GM19324 (cell line): Measurements from ENCODE around the gene GNG4.
"Not testable (repeated sequence)": the region's sequence is repeated elsewhere in the genome, so short reads cannot be mapped to it uniquely, and the experiment has no call there.

Source experiments
- ATAC-seq: cut with Tn5 transposase; IDR thresholded peaks from one replicate; pipeline ENCODE4 v1.9.1; 2021; ENCODE audit warnings: mild to moderate bottlenecking, moderate library complexity; ENCODE audit not compliant: unreplicated experiment, low FRiP score

The GNG4 gene

GRCh38 chr1:235628316-235629005 is 21.1 kb downstream of the GNG4 start:
- ATAC-seq, result no peak

DNA sequence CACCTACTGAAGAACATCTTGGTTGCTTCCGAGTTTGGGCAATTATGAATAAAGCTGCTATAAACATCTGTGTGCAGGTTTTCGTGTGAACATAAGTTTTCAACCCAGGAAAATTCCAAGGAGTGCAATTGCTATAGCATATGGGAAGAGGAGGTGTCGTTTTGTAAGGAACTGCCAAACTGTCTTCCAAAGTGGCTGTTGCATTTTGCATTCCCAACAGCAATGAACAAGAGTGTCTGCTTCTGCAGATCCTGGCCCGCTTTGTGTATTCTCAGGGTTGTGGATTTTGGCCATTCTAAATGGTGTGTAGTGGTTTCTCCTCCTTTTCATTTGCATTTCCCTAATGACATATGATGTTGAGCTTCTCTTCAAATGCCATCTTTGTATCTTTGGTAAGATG is 23.8 kb downstream of the GNG4 start:
- no peak for ATAC-seq

- ATAC-seq, result no peak
Measured at GRCh38 chr1:235625340-235625739, 24.2 kb downstream of the GNG4 start.

GRCh38 chr1:235624721-235625333 is 24.8 kb downstream of the GNG4 start:
- no peak for ATAC-seq

DNA sequence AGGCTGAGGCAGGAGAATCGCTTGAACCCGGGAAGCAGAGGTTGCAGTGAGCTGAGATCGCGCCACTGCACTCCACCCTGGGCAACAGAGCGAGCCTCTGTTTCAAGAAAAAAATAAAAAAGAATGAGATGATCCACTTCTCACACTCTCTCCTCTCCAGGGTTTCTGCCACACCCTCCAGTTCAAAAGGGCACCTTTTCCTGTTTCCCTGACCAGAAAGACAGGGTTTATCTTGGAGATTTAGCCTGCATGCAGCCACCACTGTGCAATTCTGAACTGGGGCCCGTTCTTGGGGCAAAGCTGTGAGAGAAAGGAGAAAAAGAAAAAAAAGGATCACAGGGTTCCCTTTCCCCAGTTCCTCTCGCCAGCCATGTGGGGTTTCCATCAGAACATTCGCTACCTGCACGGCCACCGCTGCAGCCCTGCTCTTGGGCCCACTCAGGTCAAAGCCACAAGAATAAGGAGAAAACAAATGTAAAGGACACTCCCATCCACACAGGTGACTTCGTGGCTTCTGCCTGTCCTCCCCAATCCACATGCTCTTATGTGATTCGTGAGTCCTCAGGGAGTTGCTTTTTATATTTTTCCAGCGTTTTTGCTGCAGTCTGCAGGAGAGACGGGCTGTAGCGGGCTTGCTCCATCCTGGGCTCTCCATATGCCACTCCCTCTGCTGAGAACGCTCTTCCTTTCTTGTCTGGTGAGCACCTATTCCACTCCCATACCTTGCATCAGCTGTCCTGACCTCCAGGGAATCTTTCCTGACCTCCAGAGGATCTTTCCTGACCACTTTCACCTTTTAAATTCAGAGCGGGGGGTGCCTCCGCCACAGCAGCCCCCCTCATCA is 26.4 kb downstream of the GNG4 start:
- ATAC-seq, result no peak

DNA sequence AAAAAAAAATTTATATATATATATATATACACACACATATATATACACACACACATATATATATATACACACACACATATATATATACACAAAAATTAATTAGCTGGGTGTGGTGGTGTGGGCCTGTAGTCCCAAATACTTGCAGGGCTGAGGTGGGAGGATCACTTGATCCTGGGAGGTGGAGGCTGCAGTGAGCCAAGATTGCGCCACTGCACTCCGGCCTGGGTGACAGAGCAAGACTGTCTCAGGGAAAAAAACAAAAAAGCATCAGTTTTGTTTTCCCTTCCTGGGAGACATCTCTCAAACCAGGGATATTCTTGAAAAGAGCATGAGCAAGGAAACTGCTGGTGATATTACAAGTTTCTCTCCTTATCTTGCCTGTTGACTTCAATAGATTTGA is 30.4 kb downstream of the GNG4 start:
- not testable (repeated sequence) for ATAC-seq

- no peak for ATAC-seq
Measured at GRCh38 chr1:235617808-235618207, 31.8 kb downstream of the GNG4 start.

- no peak for ATAC-seq
Measured at GRCh38 chr1:235617140-235617539, 32.4 kb downstream of the GNG4 start.

DNA sequence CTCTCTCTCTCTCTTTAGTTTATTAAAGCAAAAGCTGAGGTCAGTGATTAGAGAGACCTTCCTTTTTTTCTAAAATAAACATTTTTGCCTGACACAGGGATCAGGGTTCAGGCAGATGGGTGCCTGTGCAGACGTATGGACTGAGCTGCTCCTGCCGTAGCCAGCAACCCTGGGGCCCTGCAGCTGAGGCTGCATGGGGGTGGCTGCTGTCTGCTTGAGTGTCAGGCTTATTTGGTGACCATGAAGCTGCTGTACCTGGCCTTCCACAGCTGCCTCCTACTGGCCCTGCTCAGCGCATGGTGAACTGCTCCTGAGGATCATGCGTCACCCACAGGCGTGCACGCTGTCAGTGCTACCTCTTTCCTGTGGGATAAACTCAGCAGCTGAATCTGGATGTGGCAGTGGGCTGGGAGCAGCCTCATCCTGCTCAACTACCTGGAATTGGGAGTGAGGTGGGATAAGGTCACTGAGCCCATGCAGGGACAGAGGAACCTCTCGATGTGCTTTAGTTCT is 35.1 kb downstream of the GNG4 start:
- ATAC-seq, result no peak

- no peak for ATAC-seq
Measured at GRCh38 chr1:235613602-235614001, 36.0 kb downstream of the GNG4 start.

DNA sequence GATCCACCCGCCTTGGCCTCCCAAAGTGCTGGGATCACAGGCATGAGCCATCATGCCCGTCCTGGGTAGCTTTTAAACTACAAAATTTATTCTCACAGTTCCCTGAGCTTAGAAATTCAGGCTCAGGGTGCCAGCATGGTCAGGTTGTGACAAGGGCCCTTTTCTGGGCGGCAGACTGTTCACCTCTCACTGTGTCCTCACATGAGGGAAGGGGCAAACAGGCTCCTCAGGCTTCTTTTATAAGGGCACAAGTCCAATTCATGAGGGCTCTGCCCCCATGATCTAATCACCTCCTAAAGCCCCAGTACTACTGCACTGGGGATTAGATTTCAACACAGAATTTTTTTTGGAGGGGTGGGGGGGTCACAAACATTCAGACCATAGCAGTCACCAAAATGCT is 36.8 kb downstream of the GNG4 start:
- no peak for ATAC-seq

DNA sequence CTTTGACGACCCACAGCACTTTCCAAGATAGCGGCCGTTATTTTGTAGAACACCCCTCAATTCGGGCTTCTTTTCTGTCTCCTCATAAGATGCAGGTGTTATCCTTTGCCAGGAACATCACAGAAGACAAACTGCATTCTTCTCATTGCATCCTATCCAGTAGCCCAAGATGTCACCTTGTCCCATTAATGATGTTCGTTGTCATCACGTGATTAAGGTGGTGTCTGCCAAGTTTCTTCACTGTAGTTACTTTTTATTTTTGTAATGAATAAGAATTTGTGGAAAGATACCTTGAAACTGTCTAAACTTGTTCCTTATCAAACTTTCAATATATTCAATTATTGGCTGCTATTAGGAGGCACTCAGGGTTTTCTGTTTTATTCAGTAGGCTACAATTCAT is 39.4 kb downstream of the GNG4 start:
- no peak for ATAC-seq

DNA sequence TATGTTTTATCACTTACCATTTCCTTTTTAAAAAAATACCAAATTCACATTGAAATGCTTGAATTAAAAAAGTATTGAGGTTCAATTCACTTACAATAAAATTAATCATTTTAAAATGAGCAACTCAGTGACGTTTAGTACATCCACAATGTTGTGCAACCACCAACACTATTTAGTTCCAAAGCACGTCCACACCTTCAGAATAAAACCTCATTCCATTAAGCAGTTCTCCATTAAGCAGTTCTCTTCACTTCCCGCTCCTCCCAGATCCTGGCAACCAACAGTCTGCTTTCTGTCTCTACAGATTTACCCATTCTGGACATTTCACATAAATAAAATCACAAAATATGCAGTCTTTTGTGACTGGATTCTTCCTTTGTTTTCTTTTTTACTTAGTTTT is 41.3 kb downstream of the GNG4 start:
- no peak for ATAC-seq

DNA sequence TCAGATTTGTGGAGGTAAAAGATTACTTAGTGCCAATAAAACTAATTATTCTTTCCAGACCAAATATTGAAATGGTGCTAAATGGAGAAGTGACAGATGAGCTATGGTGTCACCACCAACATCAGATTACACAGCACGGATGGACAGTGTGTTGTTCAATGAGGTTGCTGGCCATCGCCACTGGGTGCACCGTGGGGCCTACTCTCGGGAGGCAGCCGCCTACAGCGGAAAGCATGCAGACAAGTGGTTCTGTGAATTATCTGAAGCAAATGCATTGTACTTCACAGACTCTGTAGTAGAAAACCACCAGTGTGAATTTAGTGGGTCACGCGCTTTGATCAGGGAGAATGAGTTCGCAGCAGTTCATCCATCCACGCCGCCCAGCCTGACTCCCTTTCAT is 42.3 kb downstream of the GNG4 start:
- ATAC-seq, result no peak

GRCh38 chr1:235601104-235601503 is 48.5 kb downstream of the GNG4 start:
- ATAC-seq, result no peak

GRCh38 chr1:235599536-235599935 is 50.0 kb downstream of the GNG4 start:
- ATAC-seq, result no peak

DNA sequence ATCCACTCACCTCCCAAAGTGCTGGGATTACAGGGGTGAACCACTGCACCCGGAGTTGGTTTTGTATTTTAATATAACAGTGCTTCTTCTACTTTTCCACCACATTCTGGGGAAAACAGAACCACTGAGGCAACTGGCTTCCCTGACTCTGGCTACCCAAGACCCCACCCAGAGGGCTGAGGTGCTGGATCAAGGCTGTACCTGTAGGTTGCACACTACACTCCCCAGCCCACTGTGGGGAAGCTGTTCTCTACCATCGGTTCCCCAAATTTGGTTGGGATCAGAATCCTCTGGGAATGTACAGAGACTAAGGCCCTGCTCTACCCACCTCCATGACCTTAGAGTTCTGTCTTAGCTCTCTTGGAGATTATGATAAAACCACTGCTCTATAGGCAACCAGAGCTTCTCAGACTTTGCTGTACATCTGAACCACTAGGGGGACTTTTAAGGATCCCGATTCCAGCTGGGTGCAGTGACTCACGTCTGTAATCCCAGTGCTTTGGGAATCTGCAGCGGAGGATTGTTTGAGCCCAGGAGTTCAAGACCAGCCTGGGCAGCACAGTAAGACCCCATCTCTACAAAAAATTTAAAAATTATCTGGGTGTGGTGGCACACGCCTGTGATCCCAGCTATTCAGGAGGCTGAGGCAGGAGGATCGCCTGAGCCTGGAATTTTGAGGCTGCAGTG is 51.6 kb downstream of the GNG4 start:
- ATAC-seq, result no peak

- no peak for ATAC-seq
Measured at GRCh38 chr1:235595079-235595478, 54.5 kb downstream of the GNG4 start.

DNA sequence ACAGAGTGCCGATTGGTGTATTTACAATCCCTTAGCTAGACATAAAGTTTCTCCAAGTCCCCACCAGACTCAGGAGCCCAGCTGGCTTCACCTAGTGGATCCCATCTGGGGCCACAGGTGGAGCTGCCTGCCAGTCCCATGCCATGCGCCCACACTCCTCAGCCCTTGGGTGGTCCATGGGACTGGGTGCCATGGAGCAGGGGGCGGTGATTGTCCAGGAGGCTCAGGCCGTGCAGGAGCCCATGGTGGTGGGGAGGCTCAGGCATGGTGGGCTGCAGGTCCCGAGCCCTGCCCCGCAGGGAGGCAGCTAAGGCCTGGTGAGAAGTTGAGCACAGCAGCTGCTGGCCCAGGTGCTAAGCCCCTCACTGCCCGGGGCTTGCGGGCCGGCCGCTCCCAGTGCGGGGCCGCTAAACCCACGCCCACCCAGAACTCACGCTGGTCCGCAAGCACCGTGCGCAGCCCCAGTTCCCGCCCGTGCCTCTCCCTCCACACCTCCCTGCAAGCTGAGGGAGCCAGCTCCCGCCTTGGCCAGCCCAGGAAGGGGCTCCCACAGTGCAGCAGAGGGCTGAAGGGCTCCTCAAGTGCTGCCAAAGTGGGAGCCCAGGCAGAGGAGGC is 55.2 kb downstream of the GNG4 start:
- ATAC-seq, result not testable (repeated sequence)

GRCh38 chr1:235588916-235589515 is 60.6 kb downstream of the GNG4 start:
- ATAC-seq, result no peak
